Upper lobe of right lung (tissue), 1 donor: ENCODE results near the gene CCDC8. TPM values are rescaled to one million over a fixed set of nuclear protein-coding genes. Genes with fewer than 3 reads are reported as not detected.

ENCODE experiments used
- ATAC-seq: fragments of 200-7000 bp; cut with Tn5 transposase; one replicate; pipeline ENCODE4 v1.9.1; 2020; ENCODE audit warnings: mild to moderate bottlenecking, moderate library complexity
- DNase-seq: peaks from one replicate; pipeline ENCODE4 v3.0.0-alpha.2; 2020
- H3K27ac ChIP-seq: fragments of 200-600 bp; one replicate; pipeline ENCODE4 v1.8.0; 2022
- H3K27me3 ChIP-seq: fragments of 200-600 bp; one replicate; pipeline ENCODE4 v1.8.0; 2022; ENCODE audit warnings: mild to moderate bottlenecking
- H3K36me3 ChIP-seq: fragments of 200-600 bp; one replicate; pipeline ENCODE4 v1.8.0; 2022
- H3K4me1 ChIP-seq: fragments of 200-600 bp; one replicate; pipeline ENCODE4 v1.8.0; 2022
- H3K4me3 ChIP-seq: fragments of 200-600 bp; one replicate; pipeline ENCODE4 v1.8.0; 2022; ENCODE audit warnings: mild to moderate bottlenecking
- H3K9me3 ChIP-seq: fragments of 200-600 bp; one replicate; pipeline ENCODE4 v1.8.0; 2022
- intact Hi-C: fragments of 100-400 bp; cut with DNase I; formaldehyde crosslinking; loops from one replicate; pipeline ENCODE4 v1.11.0; 2022
- total RNA-seq: library from RNA; stranded (reverse); fragmentation: NEBNext Ultra II Directional; extraction: Animal tissue kit (Norgen Biotek cat#: 25700); gene quantifications from one replicate; pipeline ENCODE4 v1.2.1, GENCODE V29; 2021
- TF ChIP-seq, protein P1 (sequence below): fragments of 200-600 bp; IDR thresholded peaks from one replicate; pipeline ENCODE4 v1.8.0; 2022; ENCODE audit warnings: antibody characterized with exemption
- donor health status: DM: no; HTN: yes; CAD: no; lungs with severe emphysema.

CCDC8 gene
- total RNA-seq, 1 donor from 2014 or later: 8.9 TPM

DNA sequence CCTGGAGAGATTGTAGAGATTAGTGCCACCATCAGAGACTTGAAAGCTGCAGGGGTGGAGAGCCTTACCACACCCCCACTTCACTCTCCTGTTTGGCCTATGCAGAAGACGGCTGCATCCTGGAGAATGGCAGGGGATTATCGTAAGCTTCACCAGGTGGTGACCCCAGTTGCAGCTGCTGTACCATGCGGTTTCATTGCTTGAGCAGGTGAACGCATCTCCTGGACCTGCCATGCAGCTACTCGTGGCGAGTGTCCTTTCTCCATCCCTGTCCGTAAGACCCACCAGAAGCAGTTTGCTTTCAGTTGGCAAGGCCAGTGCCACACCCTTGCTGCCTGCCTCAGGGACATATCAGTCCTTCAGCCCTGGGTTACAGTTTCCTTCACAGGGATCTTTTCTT is 45.2 kb downstream of the CCDC8 start:
- intact Hi-C loops: no loop called here
- Histone ChIP-seq H3K36me3 (peaks cover 29% of the 10 kb centered on the region), H3K9me3 (no peaks in the 10 kb centered on the region), H3K4me3 (no peak overlapping the region), H3K27me3 (no peaks in the 10 kb centered on the region), H3K27ac (no peak overlapping the region), H3K4me1 (peaks cover 5% of the 10 kb centered on the region)
- TF ChIP-seq, protein P1, sequence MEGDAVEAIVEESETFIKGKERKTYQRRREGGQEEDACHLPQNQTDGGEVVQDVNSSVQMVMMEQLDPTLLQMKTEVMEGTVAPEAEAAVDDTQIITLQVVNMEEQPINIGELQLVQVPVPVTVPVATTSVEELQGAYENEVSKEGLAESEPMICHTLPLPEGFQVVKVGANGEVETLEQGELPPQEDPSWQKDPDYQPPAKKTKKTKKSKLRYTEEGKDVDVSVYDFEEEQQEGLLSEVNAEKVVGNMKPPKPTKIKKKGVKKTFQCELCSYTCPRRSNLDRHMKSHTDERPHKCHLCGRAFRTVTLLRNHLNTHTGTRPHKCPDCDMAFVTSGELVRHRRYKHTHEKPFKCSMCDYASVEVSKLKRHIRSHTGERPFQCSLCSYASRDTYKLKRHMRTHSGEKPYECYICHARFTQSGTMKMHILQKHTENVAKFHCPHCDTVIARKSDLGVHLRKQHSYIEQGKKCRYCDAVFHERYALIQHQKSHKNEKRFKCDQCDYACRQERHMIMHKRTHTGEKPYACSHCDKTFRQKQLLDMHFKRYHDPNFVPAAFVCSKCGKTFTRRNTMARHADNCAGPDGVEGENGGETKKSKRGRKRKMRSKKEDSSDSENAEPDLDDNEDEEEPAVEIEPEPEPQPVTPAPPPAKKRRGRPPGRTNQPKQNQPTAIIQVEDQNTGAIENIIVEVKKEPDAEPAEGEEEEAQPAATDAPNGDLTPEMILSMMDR: no peak
- DNase-seq (peak; percentile 27), ATAC-seq (no peak)

DNA sequence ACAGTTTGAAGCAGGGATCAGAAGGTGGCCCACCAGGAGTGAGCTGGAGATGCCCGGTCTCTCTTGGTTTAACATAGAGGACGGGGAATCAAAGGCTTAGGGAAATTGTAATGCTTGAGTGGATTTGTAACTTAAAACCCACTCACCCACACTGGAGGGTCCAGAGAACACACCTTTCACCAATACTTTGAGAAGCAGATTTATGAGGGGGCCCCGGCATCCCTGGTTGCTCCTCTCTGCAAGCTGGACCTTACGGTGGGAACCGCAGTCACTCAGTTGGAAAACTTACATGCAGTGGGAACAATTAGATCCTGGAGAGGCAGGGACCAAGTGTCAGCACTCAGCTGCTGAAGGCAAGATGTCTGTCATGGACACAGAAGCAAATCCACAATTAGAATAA is 45.9 kb downstream of the CCDC8 start:
- H3K4me3 ChIP-seq: no peak overlapping the region
- DNase-seq (peak; percentile 27), ATAC-seq (no peak)
- H3K4me1 ChIP-seq: no peaks in the 10 kb centered on the region
- TF ChIP-seq, protein P1: no peak
- H3K36me3 ChIP-seq: peaks cover 29% of the 10 kb centered on the region
- intact Hi-C loops: no loop called here
- H3K27ac ChIP-seq: no peak overlapping the region
- no peaks in the 10 kb centered on the region for H3K9me3 ChIP-seq
- no peaks in the 10 kb centered on the region for H3K27me3 ChIP-seq

DNA sequence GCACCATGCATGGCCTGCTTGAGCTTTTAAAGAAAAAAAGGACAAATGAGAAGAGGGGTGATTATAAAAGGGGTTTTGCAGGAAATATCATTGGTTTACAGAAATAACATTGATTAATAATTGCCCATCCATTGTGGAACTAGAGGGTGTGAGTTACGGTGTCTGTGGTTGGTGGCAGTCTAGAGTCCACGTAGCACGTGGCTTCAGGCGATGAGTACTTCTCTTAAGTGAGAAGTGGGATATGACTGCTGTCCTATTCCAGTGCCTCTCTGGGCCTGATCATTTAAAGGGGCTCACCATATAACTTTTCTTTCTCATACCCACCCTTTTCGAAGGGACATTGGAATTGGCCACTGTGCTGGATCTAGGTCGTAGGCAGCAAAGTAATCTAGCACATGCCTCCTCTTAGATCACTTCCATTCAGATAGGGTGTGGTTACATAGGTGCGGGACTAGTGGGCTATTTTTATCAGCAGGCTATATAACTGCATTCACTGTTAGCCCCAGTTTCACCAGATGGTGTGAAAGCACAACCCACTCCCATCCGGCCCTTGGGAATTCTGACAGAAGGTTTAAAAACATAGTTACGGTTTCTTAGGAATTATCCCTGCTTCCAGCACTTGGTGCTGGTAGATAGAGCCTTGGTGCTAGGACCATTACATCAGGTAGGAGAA is 46.6 kb downstream of the CCDC8 start:
- no peak for DNase-seq
- Histone ChIP-seq H3K27me3 (no peaks in the 10 kb centered on the region), H3K9me3 (no peaks in the 10 kb centered on the region), H3K27ac (no peak overlapping the region), H3K4me1 (no peaks in the 10 kb centered on the region), H3K36me3 (peaks cover 29% of the 10 kb centered on the region), H3K4me3 (no peak overlapping the region)
- no peak for ATAC-seq
- TF ChIP-seq, protein P1: no peak
- intact Hi-C loops: no loop called here

DNA sequence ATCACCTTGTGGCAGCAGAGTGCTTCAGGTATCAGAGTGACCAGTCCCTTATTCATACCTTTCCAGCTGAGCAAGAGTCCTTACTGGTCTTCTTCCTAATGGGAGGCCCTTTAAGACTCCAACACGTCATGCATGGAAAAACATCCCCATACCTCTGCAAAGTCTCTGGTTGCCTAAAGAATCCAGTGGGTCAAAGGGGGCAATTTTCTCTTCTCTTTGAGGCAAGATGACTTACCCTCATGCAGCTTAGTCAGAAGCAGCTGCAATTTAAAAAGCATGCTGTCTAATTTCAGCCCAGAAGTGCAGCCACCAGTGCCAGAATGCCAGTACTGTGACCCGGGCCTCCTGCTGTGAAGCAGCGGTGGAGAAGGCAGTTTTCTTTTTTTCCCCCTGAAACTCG is 47.8 kb downstream of the CCDC8 start:
- Histone ChIP-seq H3K9me3 (no peaks in the 10 kb centered on the region), H3K36me3 (peaks cover 29% of the 10 kb centered on the region), H3K4me1 (no peaks in the 10 kb centered on the region), H3K27me3 (no peaks in the 10 kb centered on the region), H3K4me3 (no peak overlapping the region), H3K27ac (no peak overlapping the region)
- ATAC-seq (no peak), DNase-seq (no peak)
- TF ChIP-seq, protein P1: no peak
- intact Hi-C loops: no loop called here

DNA sequence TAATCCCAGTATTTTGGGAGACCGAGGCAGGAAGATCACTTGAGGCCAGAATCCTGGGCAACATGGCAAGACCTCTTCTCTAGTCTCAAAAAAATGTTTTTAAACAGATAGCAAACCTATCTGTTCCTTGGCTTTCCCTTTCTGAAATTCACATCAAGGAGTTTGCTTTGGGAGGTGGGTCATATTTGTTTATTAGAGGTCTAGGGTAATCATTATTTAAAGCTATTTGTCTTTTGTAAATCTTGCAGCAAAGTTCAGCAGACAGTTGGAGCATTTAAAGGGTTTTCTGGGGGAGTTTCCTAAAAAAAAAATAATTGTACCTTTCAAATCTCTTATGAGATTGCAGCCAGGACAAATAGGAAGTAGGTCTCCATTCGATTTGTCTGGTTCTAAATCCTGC is 49.0 kb downstream of the CCDC8 start:
- DNase-seq (no peak), ATAC-seq (no peak)
- Histone ChIP-seq H3K36me3 (peaks cover 29% of the 10 kb centered on the region), H3K4me1 (no peaks in the 10 kb centered on the region), H3K9me3 (no peaks in the 10 kb centered on the region), H3K27ac (no peak overlapping the region), H3K4me3 (no peak overlapping the region), H3K27me3 (no peaks in the 10 kb centered on the region)
- TF ChIP-seq, protein P1: no peak
- intact Hi-C loops: no loop called here

DNA sequence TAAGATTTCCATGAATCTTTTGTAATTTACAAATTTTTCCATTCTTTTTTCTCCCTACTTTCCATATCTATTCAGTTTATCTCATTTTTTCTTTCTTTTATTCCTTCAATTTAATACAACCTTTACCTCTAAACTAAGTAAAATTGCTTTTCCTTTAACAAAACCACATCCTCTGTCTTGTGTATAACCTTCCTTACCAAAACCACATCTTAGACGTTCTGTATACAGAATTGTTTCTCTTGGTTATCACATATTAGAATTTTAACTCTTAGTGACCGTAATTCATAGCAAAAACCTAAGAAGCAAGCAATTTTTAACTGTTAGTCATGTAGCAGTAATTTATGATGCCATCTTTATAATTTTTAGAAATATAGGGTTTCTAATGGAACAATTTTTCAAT is 51.4 kb downstream of the CCDC8 start:
- intact Hi-C loops: no loop called here
- no peaks in the 10 kb centered on the region for H3K4me1 ChIP-seq

More for the DNA sequence above, 51.4 kb downstream of the CCDC8 start:
- H3K9me3 ChIP-seq: no peaks in the 10 kb centered on the region
- peaks cover 33% of the 10 kb centered on the region for H3K36me3 ChIP-seq
- H3K27ac ChIP-seq: no peak overlapping the region
- DNase-seq (no peak), ATAC-seq (no peak)
- TF ChIP-seq, protein P1: no peak
- no peaks in the 10 kb centered on the region for H3K27me3 ChIP-seq
- no peak overlapping the region for H3K4me3 ChIP-seq
